Esophagus squamous epithelium (tissue), 4 donors: ENCODE measurements around the gene GCC2.

Source experiments
- CTCF ChIP-seq, 6 experiments: fragments of 450-650 bp in 4 of 6; fragments of 200-600 bp in 2 of 6; sonication (generic) in 2 of 6; IDR thresholded peaks; one replicate each; pipeline ENCODE4 v1.5.1; 2016 to 2019; ENCODE audit warnings: antibody characterized with exemption in 6 of 6, mild to moderate bottlenecking in 4 of 6, moderate library complexity in 4 of 6
- POLR2A ChIP-seq, 4 donors: fragments of 450-650 bp; IDR thresholded peaks; one replicate each; pipeline ENCODE4 v1.6.1; 2017; ENCODE audit warnings: antibody characterized with exemption in 4 of 4, mild to moderate bottlenecking in 4 of 4, moderate library complexity in 3 of 4

DNA sequence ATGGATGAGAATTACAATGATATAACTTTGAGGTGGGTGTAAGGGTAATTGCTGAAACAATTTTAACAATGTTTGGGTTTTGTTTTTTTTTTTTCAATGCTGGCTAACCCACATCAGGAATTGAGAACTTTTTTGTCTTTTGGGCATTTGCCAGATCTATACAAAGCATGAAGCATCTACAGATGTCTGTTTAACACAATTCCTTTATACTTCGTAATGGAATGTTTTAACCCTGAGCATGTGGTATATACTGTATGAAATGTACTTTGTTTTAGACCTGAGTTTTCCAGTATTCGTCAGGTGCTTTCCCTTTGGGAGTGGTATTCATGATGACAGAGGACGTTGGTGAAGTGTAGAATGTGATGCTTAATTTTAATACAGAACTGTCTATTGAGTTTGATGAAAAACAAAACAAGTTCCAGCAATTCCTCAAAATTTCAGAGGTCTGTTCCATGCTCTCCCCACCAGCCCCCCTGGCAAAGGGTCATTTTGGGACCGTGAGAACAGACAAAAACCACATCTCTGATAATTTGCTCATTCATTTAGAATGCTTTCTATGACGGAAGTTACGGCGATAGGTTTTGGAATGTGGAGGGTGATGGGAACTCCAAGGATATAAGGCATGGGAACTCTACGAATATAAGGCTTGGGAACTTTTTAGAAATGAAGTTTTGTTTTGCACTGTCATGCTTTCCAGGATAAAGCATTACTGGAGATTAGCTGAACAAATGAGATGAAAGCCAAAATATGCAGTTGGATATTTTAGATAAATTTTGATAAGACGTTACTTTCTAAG lies 99.4 kb downstream of the GCC2 start:
- TF ChIP-seq CTCF (IDR thresholded peaks at IDR 0.05) (no peak), POLR2A (IDR thresholded peaks at IDR 0.05) (no peak)
